GM23338 (cell line): ENCODE data around the gene HOXC9. TPM values are rescaled to one million over a fixed set of nuclear protein-coding genes. Genes with fewer than 3 reads are reported as not detected.

ENCODE experiments used
- ATAC-seq: fragments of 200-7000 bp; cut with Tn5 transposase; 3 replicates; pipeline ENCODE4 v1.9.1; 2020
- DNase-seq: peaks from one replicate; pipeline ENCODE4 v3.0.0-alpha.2; 2015; ENCODE audit warnings: low spot score
- H2AFZ ChIP-seq: fragments of 200-600 bp; sonication (generic); 2 replicates; pipeline ENCODE4 v1.8.0; 2016; ENCODE audit warnings: antibody characterized with exemption, mild to moderate bottlenecking, moderate library complexity
- H3F3A ChIP-seq: fragments of 200-600 bp; sonication (generic); replicated peaks from 2 replicates; pipeline ENCODE4 v1.8.0; 2017; ENCODE audit warnings: antibody characterized with exemption, mixed run types, low read depth
- H3K27ac ChIP-seq: fragments of 200-600 bp; sonication (generic); 2 replicates; pipeline ENCODE4 v1.6.1; 2016; ENCODE audit warnings: low read depth
- H3K27me3 ChIP-seq: fragments of 200-600 bp; sonication (generic); 2 replicates; pipeline ENCODE4 v1.8.0; 2016; ENCODE audit warnings: mild to moderate bottlenecking, mixed run types, moderate library complexity; ENCODE audit not compliant: insufficient read depth
- H3K36me3 ChIP-seq: fragments of 200-600 bp; sonication (generic); 2 replicates; pipeline ENCODE4 v1.8.0; 2016; ENCODE audit warnings: mild to moderate bottlenecking; ENCODE audit not compliant: insufficient read depth
- H3K4me1 ChIP-seq: fragments of 200-600 bp; sonication (generic); 2 replicates; pipeline ENCODE4 v1.8.0; 2016; ENCODE audit warnings: mild to moderate bottlenecking, moderate library complexity; ENCODE audit not compliant: insufficient read depth
- H3K4me2 ChIP-seq: fragments of 200-600 bp; sonication (generic); 2 replicates; pipeline ENCODE4 v1.7.1; 2017; ENCODE audit warnings: mixed run types
- H3K4me3 ChIP-seq: fragments of 200-600 bp; sonication (generic); 2 replicates; pipeline ENCODE4 v1.6.1; 2016; ENCODE audit warnings: mixed run types
- H3K79me2 ChIP-seq: fragments of 200-600 bp; sonication (generic); replicated peaks from 2 replicates; pipeline ENCODE4 v1.8.0; 2017; ENCODE audit warnings: mild to moderate bottlenecking; ENCODE audit not compliant: insufficient read depth
- H3K9me2 ChIP-seq: fragments of 200-600 bp; sonication (generic); 2 replicates; pipeline ENCODE4 v1.8.0; 2017; ENCODE audit not compliant: insufficient read depth
- H4K20me1 ChIP-seq: fragments of 200-600 bp; sonication (generic); replicated peaks from 2 replicates; pipeline ENCODE4 v1.8.0; 2017; ENCODE audit warnings: mild to moderate bottlenecking; ENCODE audit not compliant: insufficient read depth
- H3K27ac Mint-ChIP-seq: 2 replicates; pipeline ENCODE4 v1.8.0; 2020; ENCODE audit warnings: inconsistent platforms, mild to moderate bottlenecking, moderate library complexity, mixed read lengths
- H3K27me3 Mint-ChIP-seq: 3 replicates; pipeline ENCODE4 v1.8.0; 2022; ENCODE audit warnings: low read depth, mild to moderate bottlenecking, moderate library complexity, mixed read lengths, inconsistent platforms; ENCODE audit not compliant: insufficient read depth, poor library complexity
- H3K36me3 Mint-ChIP-seq: 3 replicates; pipeline ENCODE4 v1.8.0; 2021; ENCODE audit warnings: low read depth, mild to moderate bottlenecking, inconsistent platforms, moderate library complexity, mixed read lengths
- H3K4me1 Mint-ChIP-seq: 3 replicates; pipeline ENCODE4 v1.8.0; 2020; ENCODE audit warnings: mild to moderate bottlenecking, inconsistent platforms, mixed read lengths
- H3K4me3 Mint-ChIP-seq: 3 replicates; pipeline ENCODE4 v1.8.0; 2021; ENCODE audit warnings: moderate library complexity, mild to moderate bottlenecking, inconsistent platforms, mixed read lengths
- H3K9me3 Mint-ChIP-seq: 3 replicates; pipeline ENCODE4 v1.8.0; 2020; ENCODE audit warnings: moderate library complexity, mild to moderate bottlenecking, inconsistent platforms, mixed read lengths
- CTCF ChIP-seq, 2 experiments: fragments of 200-600 bp in 1 of 2; sonication (generic) in 1 of 2; conservative IDR thresholded peaks; 2 replicates each; pipeline versions ENCODE4 v1.5.1 to v1.6.1; 2016 to 2017; ENCODE audit warnings: antibody characterized with exemption in 2 of 2, low read depth in 2 of 2, mild to moderate bottlenecking in 2 of 2, moderate library complexity in 1 of 2
- EZH2 ChIP-seq: fragments of 200-600 bp; sonication (generic); IDR thresholded peaks from one replicate; pipeline ENCODE4 v1.8.0; 2017; ENCODE audit warnings: antibody characterized with exemption, mild to moderate bottlenecking, low read depth; ENCODE audit not compliant: unreplicated experiment
- EZH2phosphoT487 ChIP-seq: fragments of 200-600 bp; sonication (generic); IDR thresholded peaks from one replicate; pipeline ENCODE4 v1.8.1; 2018; ENCODE audit warnings: antibody characterized with exemption; ENCODE audit not compliant: unreplicated experiment
- POLR2AphosphoS5 ChIP-seq: IDR thresholded peaks from 2 replicates; pipeline ENCODE4 v1.6.1; 2016; ENCODE audit warnings: antibody characterized with exemption, low read depth
- ZNF114 ChIP-seq: fragments of 250-450 bp; sonication (Bioruptor Pico); IDR thresholded peaks from 2 replicates; pipeline ENCODE4 v1.5.0; 2020; ENCODE audit warnings: mild to moderate bottlenecking, moderate library complexity
- ZNF462 ChIP-seq: fragments of 250-450 bp; sonication (Bioruptor Pico); IDR thresholded peaks from 2 replicates; pipeline ENCODE4 v1.5.0; 2020; ENCODE audit warnings: mild to moderate bottlenecking, moderate library complexity
- polyA plus RNA-seq: library from polyadenylated mRNA; unstranded; fragments of >200 nt; fragmentation: Nextera tagmentation; extraction: Ambion mirVana; gene quantifications from 2 replicates; pipeline ENCODE4 v1.2.1, GENCODE V29; 2016
- total RNA-seq: library from RNA; depleted of rRNA; stranded (reverse); fragments of >200 nt; shearing (Covaris generic); gene quantifications from 2 replicates; pipeline ENCODE4 v1.2.3, GENCODE V29; 2014

HOXC9 gene
- total and polyA plus RNA-seq, 2 experiments from 2014 or later = not detected

- Histone ChIP-seq H3K4me3 (peak overlapping the region; percentile 51), H3F3A (peaks cover 46% of the 10 kb centered on the region), H3K4me2 (peak overlapping the region; percentile 81), H2AFZ (no peak overlapping the region), H3K27ac (no peak overlapping the region), H3K4me1 (peaks cover 42% of the 10 kb centered on the region), H4K20me1 (peaks cover 23% of the 10 kb centered on the region), H3K9me2 (no peaks in the 10 kb centered on the region), H3K79me2 (no peaks in the 10 kb centered on the region), H3K36me3 (no peaks in the 10 kb centered on the region), H3K27me3 (peaks cover 100% of the 10 kb centered on the region)
- no peaks in the 10 kb centered on the region; the same call in 2 of the 3 replicates for H3K36me3 Mint-ChIP-seq
- ATAC-seq (peak; percentile 10), DNase-seq (peak; percentile 51)
- no peak overlapping the region for H3K27ac Mint-ChIP-seq
- peaks cover 3% of the 10 kb centered on the region; the same call in 2 of the 3 replicates for H3K9me3 Mint-ChIP-seq
- no peak for TF ChIP-seq ZNF462 (CRISPR knock-in tag)
- TF ChIP-seq POLR2AphosphoS5 = no peak
- TF ChIP-seq EZH2 = peak; percentile 98
- TF ChIP-seq ZNF114 (CRISPR knock-in tag) = no peak
- TF ChIP-seq EZH2phosphoT487 = peak; percentile 89
- no peak for TF ChIP-seq CTCF (conservative IDR thresholded peaks at IDR 0.05; ENCODE audit: low read depth in 2 of 2)
- peaks cover 52% of the 10 kb centered on the region for H3K4me1 Mint-ChIP-seq
- H3K27me3 Mint-ChIP-seq = peaks cover 100% of the 10 kb centered on the region
- H3K4me3 Mint-ChIP-seq = peak overlapping the region; percentile 63
These were observed 5.5 kb upstream of the HOXC9 start for GRCh38 chr12:53994264-53995001.
